SK-N-SH treated with all-trans-retinoic acid at 6 μM for 48 hours (cell line): Measurements from ENCODE around the gene LARP4B.

Experiments used
- ATAC-seq: fragments of 200-7000 bp; cut with Tn5 transposase; 3 replicates; pipeline ENCODE4 v1.9.1; 2020; ENCODE audit warnings: mild to moderate bottlenecking, moderate library complexity
- ARNTL ChIP-seq: fragments of 450-650 bp; formaldehyde crosslinking; IDR thresholded peaks from 2 replicates; pipeline ENCODE4 v1.5.0; 2020; ENCODE audit warnings: low read depth, mild to moderate bottlenecking, moderate library complexity, borderline replicate concordance
- CSRNP3 ChIP-seq: fragments of 250-450 bp; sonication (Bioruptor Pico); IDR thresholded peaks from 2 replicates; pipeline ENCODE4 v1.5.1; 2021; ENCODE audit warnings: mild to moderate bottlenecking, moderate library complexity
- GLIS3 ChIP-seq: fragments of 250-450 bp; sonication (Bioruptor Pico); IDR thresholded peaks from 2 replicates; pipeline ENCODE4 v1.5.0; 2020; ENCODE audit warnings: mild to moderate bottlenecking, moderate library complexity
- OSR1 ChIP-seq: fragments of 250-450 bp; sonication (Bioruptor Pico); IDR thresholded peaks from 2 replicates; pipeline ENCODE4 v1.8.0; 2022; ENCODE audit warnings: moderate library complexity, mild to moderate bottlenecking, inconsistent platforms
- PATZ1 ChIP-seq: fragments of 250-450 bp; sonication (Bioruptor Pico); IDR thresholded peaks from 2 replicates; pipeline ENCODE4 v1.8.0; 2020; ENCODE audit warnings: mild to moderate bottlenecking, moderate library complexity, borderline replicate concordance
- PPARA ChIP-seq: fragments of 250-450 bp; sonication (Bioruptor Pico); IDR thresholded peaks from 2 replicates; pipeline ENCODE4 v1.5.0; 2020; ENCODE audit warnings: mild to moderate bottlenecking, borderline replicate concordance
- RARB ChIP-seq: fragments of 250-450 bp; sonication (Bioruptor Pico); IDR thresholded peaks from 2 replicates; pipeline ENCODE4 v1.8.0; 2021; ENCODE audit warnings: mild to moderate bottlenecking, moderate library complexity
- TCF4 ChIP-seq: fragments of 250-450 bp; sonication (Bioruptor Pico); IDR thresholded peaks from 2 replicates; pipeline ENCODE4 v1.8.0; 2021; ENCODE audit warnings: mild to moderate bottlenecking, moderate library complexity, borderline replicate concordance
- TOX ChIP-seq: fragments of 250-450 bp; sonication (Bioruptor Pico); IDR thresholded peaks from 2 replicates; pipeline ENCODE4 v1.8.0; 2021; ENCODE audit warnings: mild to moderate bottlenecking, moderate library complexity, borderline replicate concordance
- TSHZ2 ChIP-seq: fragments of 250-450 bp; sonication (Bioruptor Pico); IDR thresholded peaks from 2 replicates; pipeline ENCODE4 v1.5.0; 2020; ENCODE audit warnings: mild to moderate bottlenecking, moderate library complexity
- ZC3H10 ChIP-seq: fragments of 250-450 bp; sonication (Bioruptor Pico); IDR thresholded peaks from 2 replicates; pipeline ENCODE4 v1.5.1; 2021; ENCODE audit warnings: mild to moderate bottlenecking, moderate library complexity
- ZFP3 ChIP-seq: fragments of 250-450 bp; sonication (Bioruptor Pico); IDR thresholded peaks from 2 replicates; pipeline ENCODE4 v1.5.0; 2020; ENCODE audit warnings: mild to moderate bottlenecking, moderate library complexity
- ZFP30 ChIP-seq: fragments of 450-650 bp; formaldehyde crosslinking; IDR thresholded peaks from 2 replicates; pipeline ENCODE4 v1.5.0; 2022; ENCODE audit warnings: mild to moderate bottlenecking, moderate library complexity
- ZNF565 ChIP-seq: fragments of 450-650 bp; formaldehyde crosslinking; conservative IDR thresholded peaks from 2 replicates; pipeline ENCODE4 v1.5.0; 2020; ENCODE audit warnings: low read depth, mild to moderate bottlenecking, moderate library complexity
- ZNF70 ChIP-seq: fragments of 450-650 bp; formaldehyde crosslinking; IDR thresholded peaks from 2 replicates; pipeline ENCODE4 v1.5.0; 2020; ENCODE audit warnings: mild to moderate bottlenecking, moderate library complexity
- TF ChIP-seq, protein P1 (sequence below): fragments of 250-450 bp; sonication (Bioruptor Pico); IDR thresholded peaks from 2 replicates; pipeline ENCODE4 v1.5.1; 2020; ENCODE audit warnings: low read depth, mild to moderate bottlenecking, moderate library complexity

LARP4B gene

GRCh38 chr10:822661-823367 is 108.7 kb downstream of the LARP4B start:
- ATAC-seq: no peak
- TF ChIP-seq, protein P1, sequence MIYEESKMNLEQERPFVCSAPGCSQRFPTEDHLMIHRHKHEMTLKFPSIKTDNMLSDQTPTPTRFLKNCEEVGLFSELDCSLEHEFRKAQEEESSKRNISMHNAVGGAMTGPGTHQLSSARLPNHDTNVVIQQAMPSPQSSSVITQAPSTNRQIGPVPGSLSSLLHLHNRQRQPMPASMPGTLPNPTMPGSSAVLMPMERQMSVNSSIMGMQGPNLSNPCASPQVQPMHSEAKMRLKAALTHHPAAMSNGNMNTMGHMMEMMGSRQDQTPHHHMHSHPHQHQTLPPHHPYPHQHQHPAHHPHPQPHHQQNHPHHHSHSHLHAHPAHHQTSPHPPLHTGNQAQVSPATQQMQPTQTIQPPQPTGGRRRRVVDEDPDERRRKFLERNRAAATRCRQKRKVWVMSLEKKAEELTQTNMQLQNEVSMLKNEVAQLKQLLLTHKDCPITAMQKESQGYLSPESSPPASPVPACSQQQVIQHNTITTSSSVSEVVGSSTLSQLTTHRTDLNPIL (CRISPR knock-in tag): no peak
- TF ChIP-seq ZFP30 (CRISPR knock-in tag) (no peak), TSHZ2 (CRISPR knock-in tag) (no peak), TCF4 (no peak), ZC3H10 (CRISPR knock-in tag) (no peak)

GRCh38 chr10:822197-822596 is 109.3 kb downstream of the LARP4B start:
- no peak for ATAC-seq

More at GRCh38 chr10:822197-822596, 109.3 kb downstream of the LARP4B start:
- TF ChIP-seq TSHZ2 (CRISPR knock-in tag) (no peak), GLIS3 (CRISPR knock-in tag) (no peak), ZC3H10 (CRISPR knock-in tag) (no peak), ZNF565 (no peak), PATZ1 (CRISPR knock-in tag) (no peak), ZNF70 (CRISPR knock-in tag) (no peak), RARB (CRISPR knock-in tag) (no peak), ZFP3 (CRISPR knock-in tag) (no peak), ARNTL (CRISPR knock-in tag) (no peak), TCF4 (no peak), PPARA (CRISPR knock-in tag) (no peak), OSR1 (CRISPR knock-in tag) (no peak), TOX (CRISPR knock-in tag) (no peak), CSRNP3 (CRISPR knock-in tag) (no peak)
- TF ChIP-seq, all 23 proteins: peak for 0
